ENCODE results near the gene TNFAIP8L3. TPM values are rescaled to one million over a fixed set of nuclear protein-coding genes. Genes with fewer than 3 reads are reported as not detected.
"Not testable (repeated sequence)": the region's sequence is repeated elsewhere in the genome, so short reads cannot be mapped to it uniquely, and the experiment has no call there.

The TNFAIP8L3 gene
- total RNA-seq, 1 experiment from 2014 or later = not detected

GRCh38 chr15:51038974-51039319, 55.8 kb downstream of the TNFAIP8L3 start:
- TF ChIP-seq CTCF (IDR thresholded peaks at IDR 0.05; ENCODE audit: insufficient read depth in 1 of 2, low read depth in 1 of 2, low read length in 1 of 2, severe bottlenecking in 1 of 2, unreplicated experiment in 1 of 2) = no peak
- H3K27ac Mint-ChIP-seq (ENCODE audit: unreplicated experiment) = no peak overlapping the region
- peaks cover 9% of the 10 kb centered on the region for H3K9me3 Mint-ChIP-seq (ENCODE audit: unreplicated experiment)
- no peaks in the 10 kb centered on the region for H3K27me3 Mint-ChIP-seq (ENCODE audit: insufficient read depth, unreplicated experiment)
- intact Hi-C loops (cut with micrococcal nuclease; ENCODE audit: unreplicated experiment) = no loop called here
- Histone ChIP-seq H3K4me3 (ENCODE audit: low read depth, low read length) (no peak overlapping the region), H3K4me1 (peaks cover 8% of the 10 kb centered on the region; the same call in 1 of the 2 replicates), H3K9me3 (no peaks in the 10 kb centered on the region), H3K27me3 (replicated peaks; ENCODE audit: control insufficient read depth, insufficient read depth, low read length) (no peaks in the 10 kb centered on the region), H3K36me3 (ENCODE audit: control insufficient read depth, insufficient read depth, low read length) (no peaks in the 10 kb centered on the region)
- no peak overlapping the region for H3K4me3 Mint-ChIP-seq (ENCODE audit: unreplicated experiment)
- no TSS peak for BruUV-seq (replicated peaks)
- H3K36me3 Mint-ChIP-seq (ENCODE audit: insufficient read depth, unreplicated experiment) = peaks cover 6% of the 10 kb centered on the region
- ChIA-PET POLR2A (no interaction called here), CTCF (no interaction called here)
- DNase-seq = no peak
- peaks cover 15% of the 10 kb centered on the region for H3K4me1 Mint-ChIP-seq (ENCODE audit: low read depth, unreplicated experiment)

GRCh38 chr15:51038162-51038973, 56.3 kb downstream of the TNFAIP8L3 start:
- no TSS peak for BruUV-seq (replicated peaks)
- peaks cover 6% of the 10 kb centered on the region for H3K36me3 Mint-ChIP-seq (ENCODE audit: insufficient read depth, unreplicated experiment)
- TF ChIP-seq CTCF (IDR thresholded peaks at IDR 0.05; ENCODE audit: insufficient read depth in 1 of 2, low read depth in 1 of 2, low read length in 1 of 2, severe bottlenecking in 1 of 2, unreplicated experiment in 1 of 2) = no peak
- no peaks in the 10 kb centered on the region for H3K27me3 Mint-ChIP-seq (ENCODE audit: insufficient read depth, unreplicated experiment)
- intact Hi-C loops (cut with micrococcal nuclease; ENCODE audit: unreplicated experiment) = no loop called here
- Histone ChIP-seq H3K9me3 (no peaks in the 10 kb centered on the region), H3K4me3 (ENCODE audit: low read depth, low read length) (peak overlapping the region; percentile 37), H3K36me3 (ENCODE audit: control insufficient read depth, insufficient read depth, low read length) (no peaks in the 10 kb centered on the region), H3K4me1 (peaks cover 8% of the 10 kb centered on the region; the same call in 1 of the 2 replicates), H3K27me3 (replicated peaks; ENCODE audit: control insufficient read depth, insufficient read depth, low read length) (no peaks in the 10 kb centered on the region)
- peak overlapping the region; percentile 93 for H3K4me3 Mint-ChIP-seq (ENCODE audit: unreplicated experiment)
- H3K27ac Mint-ChIP-seq (ENCODE audit: unreplicated experiment) = peak overlapping the region; percentile 97
- DNase-seq = no peak
- CTCF ChIA-PET = no interaction called here
- POLR2A ChIA-PET = no interaction called here
- peaks cover 15% of the 10 kb centered on the region for H3K4me1 Mint-ChIP-seq (ENCODE audit: low read depth, unreplicated experiment)
- peaks cover 9% of the 10 kb centered on the region for H3K9me3 Mint-ChIP-seq (ENCODE audit: unreplicated experiment)

DNA sequence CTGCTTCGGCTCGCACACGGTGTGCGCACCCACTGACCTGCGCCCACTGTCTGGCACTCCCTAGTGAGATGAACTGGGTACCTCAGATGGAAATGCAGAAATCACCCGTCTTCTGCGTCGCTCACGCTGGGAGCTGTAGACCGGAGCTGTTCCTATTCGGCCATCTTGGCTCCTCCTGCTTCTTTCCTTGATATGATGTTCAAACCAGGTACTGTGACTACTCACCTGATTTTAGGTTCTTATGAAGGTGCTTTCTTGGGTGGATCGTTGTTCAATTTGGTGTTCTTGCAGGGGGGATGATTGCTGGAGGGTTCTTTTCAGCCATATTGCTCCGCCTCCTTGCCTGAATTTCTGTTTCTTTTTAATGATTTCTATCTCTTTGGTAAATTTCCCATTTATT, 57.2 kb downstream of the TNFAIP8L3 start:
- H3K36me3 Mint-ChIP-seq (ENCODE audit: insufficient read depth, unreplicated experiment); POLR2A ChIA-PET; H3K27me3 ChIP-seq (replicated peaks; ENCODE audit: control insufficient read depth, insufficient read depth, low read length); H3K27me3 Mint-ChIP-seq (ENCODE audit: insufficient read depth, unreplicated experiment); H3K36me3 ChIP-seq (ENCODE audit: control insufficient read depth, insufficient read depth, low read length); H3K9me3 Mint-ChIP-seq (ENCODE audit: unreplicated experiment); H3K4me1 ChIP-seq; H3K9me3 ChIP-seq; intact Hi-C loops (cut with micrococcal nuclease; ENCODE audit: unreplicated experiment): not testable (repeated sequence)
- Mint-ChIP-seq H3K27ac (ENCODE audit: unreplicated experiment) (peak overlapping the region; percentile 97), H3K4me1 (ENCODE audit: low read depth, unreplicated experiment) (peaks cover 15% of the 10 kb centered on the region), H3K4me3 (ENCODE audit: unreplicated experiment) (peak overlapping the region; percentile 93)
- CTCF ChIA-PET = interaction anchor here (0.7 kb wide), 1 partner anchor 32 kb away, joined by 3 read pairs; no protein-coding TSS in a partner anchor
- BruUV-seq (replicated peaks) = TSS peak; percentile 53
- peak in 1 of 2 experiments; percentile 32 for DNase-seq
- H3K4me3 ChIP-seq (ENCODE audit: low read depth, low read length) = peak overlapping the region; percentile 37

All from Caco-2 (cell line).